CD14-positive monocyte (primary cell): ENCODE data around the gene ZNF681. TPM values are rescaled to one million over a fixed set of nuclear protein-coding genes. Genes with fewer than 3 reads are reported as not detected.

Experiments
- DNase-seq, 3 donors: peaks; one replicate each; pipeline ENCODE4 v3.0.0-alpha.2; 2011 to 2022
- H2AFZ ChIP-seq: 2 replicates; pipeline ENCODE4 v1.6.0; 2012; ENCODE audit warnings: mild to moderate bottlenecking, low read depth, low read length, inconsistent platforms; ENCODE audit not compliant: insufficient read depth, poor library complexity, severe bottlenecking
- H3K27ac ChIP-seq, 2 donors: 1 replicate in 1 of 2; 2 replicates in 1 of 2; pipeline ENCODE4 v1.5.1; 2012 to 2013; ENCODE audit warnings: low read length in 2 of 2, control low read depth in 1 of 2, inconsistent platforms in 1 of 2, low read depth in 1 of 2, mild to moderate bottlenecking in 1 of 2
- H3K27me3 ChIP-seq, 2 donors: one replicate each; pipeline versions ENCODE4 v1.6.0 to v1.6.1; 2011 to 2013; ENCODE audit warnings: low read length in 2 of 2; ENCODE audit not compliant: control insufficient read depth in 2 of 2, insufficient read depth in 2 of 2
- H3K36me3 ChIP-seq, 2 donors: replicated peaks in 1 of 2; 1 replicate in 1 of 2; 2 replicates in 1 of 2; pipeline versions ENCODE4 v1.5.1 to v1.6.1; 2012 to 2013; ENCODE audit warnings: low read length in 2 of 2, control low read depth in 1 of 2, inconsistent platforms in 1 of 2, mild to moderate bottlenecking in 1 of 2; ENCODE audit not compliant: insufficient read depth in 2 of 2, control insufficient read depth in 1 of 2
- H3K4me1 ChIP-seq, 2 donors: 1 replicate in 1 of 2; 2 replicates in 1 of 2; pipeline versions ENCODE4 v1.5.1 to v1.6.1; 2012 to 2013; ENCODE audit warnings: low read length in 2 of 2, control low read depth in 1 of 2, inconsistent platforms in 1 of 2, mild to moderate bottlenecking in 1 of 2, moderate library complexity in 1 of 2; ENCODE audit not compliant: insufficient read depth in 2 of 2, control insufficient read depth in 1 of 2
- H3K4me2 ChIP-seq: replicated peaks from 2 replicates; pipeline ENCODE3; 2012; ENCODE audit warnings: low read length, moderate library complexity, mild to moderate bottlenecking; ENCODE audit not compliant: poor library complexity, severe bottlenecking; ENCODE audit errors: extremely low read depth
- H3K4me3 ChIP-seq, 3 experiments: fragments of 200-600 bp in 1 of 3; sonication (generic) in 1 of 3; replicated peaks in 1 of 3; 1 replicate in 2 of 3; 2 replicates in 1 of 3; pipeline ENCODE4 v1.5.1; 2011 to 2013; ENCODE audit warnings: low read length in 3 of 3, mild to moderate bottlenecking in 3 of 3, control low read depth in 2 of 3, low read depth in 2 of 3, inconsistent platforms in 1 of 3, moderate library complexity in 1 of 3
- H3K79me2 ChIP-seq: 2 replicates; pipeline ENCODE4 v1.6.0; 2012; ENCODE audit warnings: mild to moderate bottlenecking, control low read depth, inconsistent platforms, low read length, moderate library complexity; ENCODE audit not compliant: insufficient read depth
- H3K9ac ChIP-seq: 2 replicates; pipeline ENCODE4 v1.6.0; 2017; ENCODE audit warnings: low read length, mild to moderate bottlenecking; ENCODE audit not compliant: insufficient read depth, poor library complexity, severe bottlenecking
- H3K9me3 ChIP-seq, 2 donors: replicated peaks in 1 of 2; 1 replicate in 1 of 2; 2 replicates in 1 of 2; pipeline versions ENCODE4 v1.5.1 to v1.6.1; 2012 to 2013; ENCODE audit warnings: low read length in 2 of 2, control low read depth in 1 of 2; ENCODE audit not compliant: control insufficient read depth in 1 of 2, insufficient read depth in 1 of 2
- H4K20me1 ChIP-seq: 2 replicates; pipeline ENCODE4 v1.6.0; 2012; ENCODE audit warnings: mild to moderate bottlenecking, low read length, control low read depth, moderate library complexity; ENCODE audit not compliant: insufficient read depth
- H3K27ac Mint-ChIP-seq, 7 donors: one replicate each; pipeline ENCODE4 v1.8.0; 2020; ENCODE audit warnings: mild to moderate bottlenecking in 7 of 7, mixed read lengths in 7 of 7, moderate library complexity in 6 of 7, inconsistent platforms in 2 of 7
- H3K27me3 Mint-ChIP-seq, 3 donors: one replicate each; pipeline ENCODE4 v1.8.0; 2021 to 2022; ENCODE audit warnings: low read depth in 3 of 3, mild to moderate bottlenecking in 3 of 3, mixed read lengths in 3 of 3, moderate library complexity in 3 of 3, inconsistent platforms in 1 of 3
- H3K36me3 Mint-ChIP-seq, 2 donors: one replicate each; pipeline ENCODE4 v1.8.0; 2020; ENCODE audit warnings: mixed read lengths in 2 of 2, inconsistent platforms in 1 of 2, mild to moderate bottlenecking in 1 of 2
- H3K4me1 Mint-ChIP-seq: one replicate; pipeline ENCODE4 v1.8.0; 2020; ENCODE audit warnings: mild to moderate bottlenecking, mixed read lengths
- H3K4me3 Mint-ChIP-seq, 2 donors: one replicate each; pipeline ENCODE4 v1.8.0; 2020; ENCODE audit warnings: mild to moderate bottlenecking in 2 of 2, mixed read lengths in 2 of 2, moderate library complexity in 1 of 2
- H3K9me3 Mint-ChIP-seq, 7 donors: one replicate each; pipeline ENCODE4 v1.8.0; 2020 to 2022; ENCODE audit warnings: mixed read lengths in 7 of 7, mild to moderate bottlenecking in 6 of 7, moderate library complexity in 6 of 7, inconsistent platforms in 2 of 7
- CTCF ChIP-seq: fragments of 200-600 bp; IDR thresholded peaks from one replicate; pipeline ENCODE4 v1.8.0; 2022; ENCODE audit warnings: antibody characterized with exemption, mild to moderate bottlenecking
- whole genome bisulfite sequencing: methylation state at CpG from one replicate; pipeline ENCODE4 v1.1.5; 2013; ENCODE audit warnings: missing lambda C conversion rate; ENCODE audit not compliant: insufficient coverage; 5-methylcytosine and 5-hydroxymethylcytosine counted together
- intact Hi-C, 2 donors: fragments of 100-400 bp; cut with micrococcal nuclease; formaldehyde crosslinking; loops; one replicate each; pipeline versions ENCODE4 v1.15.0 to v1.15.1; 2023
- polyA plus RNA-seq, 3 donors: library from polyadenylated mRNA; depleted of rRNA in 1 of 3; unstranded in 2 of 3; stranded (reverse) in 1 of 3; fragments of 300-500 nt in 2 of 3; fragments of >200 nt in 1 of 3; fragmentation: Illumina TruSeq in 2 of 3; gene quantifications; 1 replicate in 2 of 3; 2 replicates in 1 of 3; pipeline ENCODE4 v1.2.3, GENCODE V29; 2012 to 2021

ZNF681 gene
- polyA plus RNA-seq, 3 donors = 0.04 to 0.19 (median 0.05) TPM

- H3K4me3 ChIP-seq = no peak overlapping the region
Observed at GRCh38 chr19:23789246-23789645, 30.6 kb upstream of the ZNF681 start.

GRCh38 chr19:23788411-23788810, 29.7 kb upstream of the ZNF681 start:
- Mint-ChIP-seq H3K9me3 (peaks cover 16 to 69% (median 52%) of the 10 kb centered on the region in 7 donors), H3K4me1 (peaks cover 18% of the 10 kb centered on the region), H3K4me3 (no peak overlapping the region), H3K36me3 (peaks cover 0 to 6% of the 10 kb centered on the region in 2 donors), H3K27ac (peak overlapping the region in 3 of 7 donors; percentile 64 to 95 (median 89)), H3K27me3 (no peaks in the 10 kb centered on the region)
- Histone ChIP-seq H4K20me1 (no peaks in the 10 kb centered on the region), H3K4me3 (no peak overlapping the region), H3K27ac (no peak overlapping the region), H3K4me2 (no peak overlapping the region), H3K9ac (no peak overlapping the region), H3K9me3 (peaks cover 55 to 59% of the 10 kb centered on the region in 2 donors), H2AFZ (no peak overlapping the region), H3K4me1 (no peaks in the 10 kb centered on the region), H3K27me3 (no peaks in the 10 kb centered on the region), H3K36me3 (no peaks in the 10 kb centered on the region), H3K79me2 (no peaks in the 10 kb centered on the region)
- WGBS = 100% methylated on average over 1 of the region's 4 CpGs
- TF ChIP-seq CTCF = no peak
- DNase-seq = peak; percentile 17 to 70 (median 28)
- intact Hi-C loops = no loop called here

More at GRCh38 chr19:23789246-23789645, 30.6 kb upstream of the ZNF681 start:
- Histone ChIP-seq H3K9ac (no peak overlapping the region), H3K9me3 (peaks cover 54 to 57% of the 10 kb centered on the region in 2 donors), H3K36me3 (no peaks in the 10 kb centered on the region), H4K20me1 (no peaks in the 10 kb centered on the region), H3K27ac (no peak overlapping the region), H3K4me1 (no peaks in the 10 kb centered on the region), H3K79me2 (no peaks in the 10 kb centered on the region), H2AFZ (no peak overlapping the region), H3K27me3 (no peaks in the 10 kb centered on the region), H3K4me2 (no peak overlapping the region)
- no peak for TF ChIP-seq CTCF
- H3K9me3 Mint-ChIP-seq = peaks cover 21 to 66% (median 48%) of the 10 kb centered on the region in 7 donors
- DNase-seq = no peak
- peaks cover 0 to 6% of the 10 kb centered on the region in 2 donors for H3K36me3 Mint-ChIP-seq
- no peaks in the 10 kb centered on the region for H3K27me3 Mint-ChIP-seq
- H3K4me1 Mint-ChIP-seq = peaks cover 18% of the 10 kb centered on the region
- no peak overlapping the region for H3K27ac Mint-ChIP-seq
- intact Hi-C loops = no loop called here
- no peak overlapping the region for H3K4me3 Mint-ChIP-seq
